ENCODE results near the gene SULT1A2.
"Not testable (repeated sequence)": the region's sequence is repeated elsewhere in the genome, so short reads cannot be mapped to it uniquely, and the experiment has no call there.

SULT1A2 gene

DNA sequence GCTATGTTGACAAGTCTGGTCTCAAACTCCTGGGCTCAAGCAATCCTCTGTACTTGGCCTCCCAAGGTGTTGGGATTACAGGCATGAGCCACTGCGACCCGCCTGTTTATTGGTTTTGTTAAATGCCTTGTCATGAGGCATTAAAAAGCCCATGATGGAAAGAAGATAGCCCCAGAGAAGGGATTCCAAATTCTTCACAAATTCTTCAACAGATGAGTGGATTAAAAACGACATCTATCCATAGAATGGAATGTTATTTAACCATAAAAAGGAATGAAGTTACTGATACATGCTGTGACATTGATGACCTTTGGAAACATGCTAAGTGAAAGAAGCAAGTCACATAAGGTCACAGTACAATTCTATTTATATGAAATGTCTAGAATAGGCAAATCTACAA is 38.4 kb downstream of the SULT1A2 start:
- DNase-seq (ENCODE audit: low spot score), result no peak

DNA sequence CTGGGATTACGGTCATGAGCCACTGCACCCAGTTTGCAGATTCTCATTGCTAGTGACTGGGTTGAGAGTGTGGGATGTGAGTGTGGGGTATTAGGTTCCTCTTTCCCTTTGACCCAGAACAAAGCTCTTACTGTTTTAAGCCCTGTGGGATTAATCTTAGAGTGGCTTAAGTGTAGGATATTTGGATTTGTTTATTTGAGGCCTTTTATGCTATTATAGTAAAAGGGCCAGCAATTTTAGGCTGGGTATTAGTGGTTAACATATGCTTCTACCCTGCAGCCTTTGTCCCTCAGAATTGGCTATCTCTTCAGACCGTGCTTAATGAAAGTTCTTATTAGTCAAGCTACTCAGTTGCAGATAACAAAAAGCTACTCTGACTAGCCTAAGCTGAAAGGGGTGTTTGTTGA is 39.9 kb downstream of the SULT1A2 start:
- DNase-seq (ENCODE audit: low spot score), result no peak

DNA sequence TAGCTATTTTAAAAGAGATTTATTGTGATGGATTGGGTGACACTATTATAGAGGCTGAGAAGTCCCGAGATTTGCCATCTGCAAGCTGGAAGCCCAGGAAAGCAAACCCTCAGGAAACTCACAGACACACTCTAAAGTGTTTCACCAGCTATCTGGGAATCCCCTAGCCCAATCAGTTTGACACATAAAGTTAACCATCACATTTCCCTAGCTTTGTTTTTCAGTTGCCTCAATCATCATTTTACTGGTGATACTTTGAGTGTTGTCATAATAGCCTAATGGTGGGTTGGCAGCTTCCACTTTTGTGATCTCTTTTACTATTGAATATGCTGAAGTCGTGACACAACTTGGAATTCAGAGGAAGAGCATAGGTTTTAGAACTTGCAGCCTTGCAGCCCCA is 41.3 kb downstream of the SULT1A2 start:
- no peak for DNase-seq (ENCODE audit: low spot score)

DNA sequence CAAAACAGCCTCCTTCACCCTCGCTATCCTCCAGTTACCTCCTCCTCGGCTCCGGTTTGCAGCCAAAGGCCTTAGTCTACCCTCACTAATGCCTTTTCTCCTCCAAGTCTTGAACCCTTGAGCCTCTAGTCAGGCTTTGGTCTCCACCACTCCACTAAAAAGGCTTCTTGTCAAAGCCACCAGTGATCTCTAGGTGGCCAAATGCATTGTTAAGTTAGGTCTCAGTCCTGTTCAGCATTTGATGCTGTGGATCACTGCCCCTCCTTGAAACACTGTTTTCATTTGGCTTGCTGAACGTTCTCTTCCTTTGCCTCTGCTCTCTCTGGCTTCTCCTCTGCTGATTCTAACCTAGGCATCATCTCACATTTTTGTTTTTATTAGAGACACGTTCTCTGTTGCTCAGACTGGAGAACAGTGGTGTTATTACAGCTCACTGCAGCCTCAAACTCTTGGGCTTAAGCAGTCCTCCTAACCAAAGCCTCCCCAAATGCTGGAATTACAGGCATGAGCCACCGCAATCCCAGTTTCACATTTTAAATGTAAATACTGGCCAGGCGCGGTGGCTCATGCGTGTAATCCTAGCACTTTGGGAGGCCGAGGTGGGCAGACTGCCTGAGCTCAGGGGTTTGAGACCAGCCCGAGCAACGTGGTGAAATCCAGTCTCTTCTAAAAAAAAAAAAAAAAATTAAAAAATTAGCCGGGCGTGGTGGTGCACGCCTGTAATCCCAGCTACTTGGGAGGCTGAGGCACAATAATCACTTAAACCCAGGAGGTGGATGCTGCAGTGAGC is 42.0 kb downstream of the SULT1A2 start:
- no peak for DNase-seq (ENCODE audit: low spot score)

DNA sequence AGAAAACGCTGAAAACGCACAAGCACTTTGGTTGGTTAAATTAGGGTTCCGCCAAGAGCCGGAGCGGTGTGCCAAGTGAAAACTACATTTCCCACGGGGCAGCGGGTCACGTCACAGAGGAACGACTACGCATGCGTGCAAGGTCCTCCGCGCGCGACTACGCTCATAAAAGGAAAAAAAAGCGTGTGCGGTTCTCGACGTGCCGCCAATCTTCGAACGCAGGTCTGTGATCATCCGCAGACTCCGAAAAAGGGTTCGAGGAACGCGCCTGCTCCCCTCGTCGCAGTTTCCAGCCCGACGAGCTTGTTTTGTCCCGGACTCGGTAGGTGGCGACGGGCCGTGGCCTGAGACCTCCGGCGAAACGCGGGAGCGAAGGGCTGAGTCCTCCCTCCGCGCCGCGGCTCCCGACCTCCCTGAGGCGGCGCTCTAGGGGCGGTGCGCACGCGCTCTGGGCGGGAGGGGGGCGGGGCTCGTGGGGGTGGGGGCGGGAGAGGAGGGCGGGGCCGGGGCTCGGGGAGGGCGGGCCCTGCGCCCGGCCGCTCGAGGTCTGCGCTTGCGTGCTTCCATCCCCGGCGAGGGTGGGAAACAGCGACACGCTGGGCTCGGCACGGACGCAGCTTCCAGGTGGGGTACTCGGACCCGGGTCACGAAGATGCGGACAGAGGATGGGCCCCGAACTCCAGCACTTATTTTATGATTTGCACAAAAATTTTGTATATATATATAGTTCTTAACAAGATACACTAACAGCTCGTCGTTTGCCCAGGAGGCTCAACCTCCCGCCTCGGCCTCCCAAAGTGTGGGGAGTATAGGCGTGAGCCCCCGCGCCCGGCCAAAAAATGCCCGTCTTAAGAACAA is 42.8 kb downstream of the SULT1A2 start, which contains the start of gene SGF29:
Gene SGF29, plus strand, starts transcription at position 145 of the 858 bp plus-strand sequence. CDS start 27,150 bp downstream, outside the sequence.
- peak; percentile 88 for DNase-seq (ENCODE audit: low spot score)

DNA sequence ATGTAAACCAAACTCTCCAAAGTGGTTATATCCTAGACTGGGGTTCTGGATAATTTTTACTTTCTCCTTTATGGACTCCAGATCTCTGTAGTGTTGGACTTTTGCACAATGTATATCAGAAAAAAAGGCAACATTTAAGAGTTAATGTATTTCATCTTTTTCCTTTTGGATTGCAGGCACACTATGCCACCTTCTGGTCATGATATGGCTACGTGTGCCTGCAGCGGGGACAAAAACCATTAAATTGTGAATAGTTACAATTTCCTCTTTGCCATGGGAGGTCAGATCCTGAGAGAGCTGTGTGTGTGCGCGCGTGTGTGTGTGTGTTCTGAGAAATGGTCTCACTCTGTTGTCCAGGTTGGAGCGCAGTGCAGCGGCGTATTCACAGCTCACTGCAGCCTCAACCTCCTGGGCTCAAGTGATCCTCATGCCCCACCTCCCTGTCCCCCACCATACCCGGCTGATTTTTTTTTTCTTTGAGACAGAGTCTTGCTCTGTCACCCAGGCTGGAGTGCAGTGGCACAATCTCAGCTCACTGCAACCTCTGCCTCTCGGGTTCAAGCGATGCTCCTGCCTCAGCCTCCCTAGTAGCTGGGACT is 47.5 kb downstream of the SULT1A2 start:
- no peak for DNase-seq (ENCODE audit: low spot score)

DNA sequence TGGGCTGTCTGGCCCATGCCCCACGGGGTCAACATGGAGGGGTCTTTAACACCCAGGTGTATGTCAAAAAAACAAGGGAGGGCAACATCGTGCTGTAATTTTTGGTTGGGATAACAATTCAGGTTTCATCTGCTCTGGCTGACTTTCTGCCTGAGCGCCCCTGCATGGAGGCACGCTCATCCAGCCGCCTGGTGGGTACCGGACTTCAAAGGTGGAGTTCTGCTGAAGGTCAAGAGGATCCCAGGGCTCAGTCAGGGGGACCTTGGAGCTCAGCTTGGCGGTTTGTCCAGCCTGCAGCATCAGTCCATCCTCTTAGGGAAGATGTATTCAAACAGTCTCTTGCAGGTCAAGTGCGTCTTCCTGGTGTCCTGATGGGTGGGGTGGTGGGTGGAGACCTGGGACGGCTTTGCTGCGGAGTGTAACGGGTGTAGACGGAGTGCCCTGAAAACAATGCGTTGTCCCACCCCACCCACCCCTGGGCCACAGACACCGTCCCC is 48.5 kb downstream of the SULT1A2 start:
- DNase-seq (ENCODE audit: low spot score), result no peak

DNA sequence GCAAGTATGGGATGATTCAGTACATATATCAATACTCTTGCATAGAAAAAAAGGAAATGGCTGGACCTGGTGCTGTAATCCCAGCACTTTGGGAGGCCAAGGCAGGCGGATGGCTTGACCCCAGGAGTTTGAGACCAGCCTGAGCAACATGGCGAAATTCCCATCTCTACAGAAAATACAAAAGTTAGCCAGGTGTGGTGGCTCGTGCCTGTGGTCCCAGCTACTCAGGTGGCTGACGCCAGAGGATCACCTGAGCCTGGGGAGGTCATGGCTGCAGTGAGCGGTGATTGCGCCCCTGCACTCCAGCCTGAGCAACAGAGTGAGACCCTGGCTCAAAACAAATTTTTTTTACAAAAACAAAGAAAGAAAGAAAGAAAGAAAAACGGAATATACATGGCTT is 50.2 kb downstream of the SULT1A2 start:
- DNase-seq (ENCODE audit: low spot score), result no peak

DNA sequence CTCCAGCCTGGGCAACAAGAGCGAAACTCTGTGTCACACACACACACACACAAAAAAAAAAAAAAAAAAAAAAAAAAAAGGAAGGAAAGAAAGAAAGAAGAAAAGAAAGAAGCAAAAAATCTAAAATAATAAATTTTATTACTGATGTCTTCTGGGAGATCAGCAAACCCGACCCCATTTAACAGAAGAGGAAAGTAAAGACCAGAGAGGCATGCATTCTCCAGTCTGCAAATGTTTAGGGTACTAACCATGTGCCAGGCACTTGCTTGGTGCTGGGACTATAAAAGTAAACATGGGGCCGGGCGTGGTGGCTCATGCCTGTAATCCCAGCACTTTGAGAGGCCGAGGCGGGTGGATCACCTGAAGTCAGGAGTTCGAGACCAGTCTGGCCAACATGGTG is 50.9 kb downstream of the SULT1A2 start:
- not testable (repeated sequence) for DNase-seq (ENCODE audit: low spot score)

DNA sequence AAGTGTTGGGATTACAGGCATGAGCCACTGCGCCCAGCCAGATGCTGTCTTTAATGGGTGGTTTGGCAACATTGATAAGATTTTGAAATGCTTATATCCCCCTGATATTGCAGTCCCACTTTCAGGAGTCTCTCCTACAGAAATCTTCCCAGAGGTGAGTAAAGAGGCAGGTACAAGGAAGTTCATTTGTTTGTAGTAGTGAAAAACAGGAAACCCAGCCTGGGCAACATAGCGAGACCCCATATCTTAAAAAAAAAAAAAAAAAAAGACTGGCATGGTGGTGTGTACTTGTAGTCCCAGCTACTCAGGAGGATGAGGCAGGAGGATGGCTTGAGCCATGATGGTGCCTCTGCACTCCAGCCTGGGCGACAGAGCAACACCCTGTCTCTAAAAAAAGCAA is 51.9 kb downstream of the SULT1A2 start:
- DNase-seq (ENCODE audit: low spot score), result no peak

DNA sequence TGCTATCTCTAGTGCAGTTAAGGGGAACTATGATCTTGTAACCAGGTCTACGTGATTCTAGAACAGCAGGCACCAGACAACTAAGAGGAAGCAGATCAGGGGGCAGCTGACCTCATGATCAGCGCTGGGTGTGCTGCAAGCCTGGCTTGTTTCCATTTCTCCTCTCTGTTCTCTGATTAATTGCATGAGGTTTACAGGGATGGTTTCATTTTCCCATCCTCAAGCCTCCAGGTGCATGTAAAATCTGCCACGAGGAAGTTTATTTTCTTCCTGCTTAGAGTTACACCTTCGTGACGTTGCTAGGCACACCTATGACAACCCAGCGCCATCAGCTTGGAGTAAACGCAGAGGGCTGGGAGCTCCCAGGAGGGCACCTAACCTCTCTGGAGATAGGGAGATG is 53.8 kb downstream of the SULT1A2 start:
- no peak for DNase-seq (ENCODE audit: low spot score)

DNA sequence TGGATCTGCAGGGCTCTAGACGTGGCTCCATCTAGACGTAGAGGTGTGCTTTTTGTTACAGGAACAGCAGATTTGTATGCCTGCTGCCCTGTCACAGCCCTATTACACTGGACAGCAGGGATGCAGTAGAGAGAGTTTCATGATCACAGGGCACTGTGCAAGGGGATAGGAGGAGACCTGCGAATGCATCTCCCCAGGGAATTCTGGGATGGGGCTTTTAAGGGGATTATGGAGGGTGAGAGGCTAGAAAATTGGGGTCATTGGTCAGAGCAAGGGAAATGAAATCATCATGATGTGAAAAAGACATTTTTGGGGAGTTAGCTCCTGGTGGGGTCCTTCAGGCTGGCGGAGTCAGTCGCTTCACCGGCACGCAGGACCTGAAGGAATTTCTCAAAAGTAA is 54.2 kb downstream of the SULT1A2 start:
- no peak for DNase-seq (ENCODE audit: low spot score)

Measured in HuH-7 (cell line).